D341Med (cell line): ENCODE results near the gene ALKBH7.
A peak's percentile ranks its signal among the peaks of the same experiment; 100 is the strongest.
"Not testable (repeated sequence)": the region's sequence is repeated elsewhere in the genome, so short reads cannot be mapped to it uniquely, and the experiment has no call there.

Experiments used
- DNase-seq: peaks from one replicate; pipeline ENCODE4 v3.0.0; 2012; ENCODE audit warnings: low spot score

ALKBH7 gene, protein sequence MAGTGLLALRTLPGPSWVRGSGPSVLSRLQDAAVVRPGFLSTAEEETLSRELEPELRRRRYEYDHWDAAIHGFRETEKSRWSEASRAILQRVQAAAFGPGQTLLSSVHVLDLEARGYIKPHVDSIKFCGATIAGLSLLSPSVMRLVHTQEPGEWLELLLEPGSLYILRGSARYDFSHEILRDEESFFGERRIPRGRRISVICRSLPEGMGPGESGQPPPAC

DNA sequence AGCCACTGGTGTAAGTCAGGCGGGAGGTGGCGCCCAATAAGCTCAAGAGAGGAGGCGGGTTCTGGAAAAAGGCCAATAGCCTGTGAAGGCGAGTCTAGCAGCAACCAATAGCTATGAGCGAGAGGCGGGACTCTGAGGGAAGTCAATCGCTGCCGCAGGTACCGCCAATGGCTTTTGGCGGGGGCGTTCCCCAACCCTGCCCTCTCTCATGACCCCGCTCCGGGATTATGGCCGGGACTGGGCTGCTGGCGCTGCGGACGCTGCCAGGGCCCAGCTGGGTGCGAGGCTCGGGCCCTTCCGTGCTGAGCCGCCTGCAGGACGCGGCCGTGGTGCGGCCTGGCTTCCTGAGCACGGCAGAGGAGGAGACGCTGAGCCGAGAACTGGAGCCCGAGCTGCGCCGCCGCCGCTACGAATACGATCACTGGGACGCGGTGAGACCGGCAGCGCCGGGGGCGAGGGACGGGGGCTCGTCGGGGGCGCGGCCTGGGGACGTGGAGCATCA is at the start of gene ALKBH7:
Gene ALKBH7 (plus strand): TSS at position 201 of the 502 bp plus-strand sequence. CDS start 27 bp downstream, at position 228.
- peak; percentile 92 for DNase-seq

DNA sequence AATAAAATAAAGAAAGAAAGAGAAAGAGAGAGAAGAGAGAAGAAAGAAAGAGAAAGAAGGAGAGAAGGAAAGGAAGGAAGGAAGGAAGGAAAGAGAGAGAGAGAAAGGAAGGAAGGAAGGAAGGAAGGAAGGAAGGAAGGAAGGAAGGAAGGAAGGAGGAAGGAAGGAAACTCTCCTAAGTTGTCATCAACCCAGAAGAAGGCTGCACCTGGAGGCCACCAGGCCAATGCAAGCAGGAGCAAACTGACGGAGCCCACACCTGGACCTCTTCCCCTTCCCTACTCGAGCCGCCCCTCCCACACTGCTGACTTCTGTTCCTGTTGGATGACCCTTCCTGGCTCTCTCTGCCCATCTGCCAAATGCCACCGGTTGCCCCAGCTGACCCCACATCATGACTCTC is 47.8 kb upstream of the ALKBH7 start:
- DNase-seq = no peak

DNA sequence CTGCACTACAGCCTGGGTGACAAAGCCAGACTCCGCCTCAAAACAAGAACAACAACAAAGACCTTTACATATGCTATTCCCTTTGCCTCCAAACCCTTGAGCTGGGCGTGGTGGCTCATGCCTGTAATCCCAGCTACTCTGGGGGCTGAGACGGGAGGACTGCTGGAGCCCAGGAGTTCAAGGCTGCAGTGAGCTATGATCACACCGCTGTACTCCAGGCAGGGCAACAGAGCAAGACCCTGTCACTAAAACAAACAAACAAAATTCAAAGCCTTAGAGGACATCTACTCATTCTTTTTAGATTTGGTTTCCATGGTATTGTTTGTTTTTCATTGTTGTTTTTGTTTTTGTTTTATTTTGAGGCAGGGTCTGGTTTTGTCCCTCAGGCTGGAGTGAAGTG is 47.0 kb upstream of the ALKBH7 start:
- DNase-seq = no peak

DNA sequence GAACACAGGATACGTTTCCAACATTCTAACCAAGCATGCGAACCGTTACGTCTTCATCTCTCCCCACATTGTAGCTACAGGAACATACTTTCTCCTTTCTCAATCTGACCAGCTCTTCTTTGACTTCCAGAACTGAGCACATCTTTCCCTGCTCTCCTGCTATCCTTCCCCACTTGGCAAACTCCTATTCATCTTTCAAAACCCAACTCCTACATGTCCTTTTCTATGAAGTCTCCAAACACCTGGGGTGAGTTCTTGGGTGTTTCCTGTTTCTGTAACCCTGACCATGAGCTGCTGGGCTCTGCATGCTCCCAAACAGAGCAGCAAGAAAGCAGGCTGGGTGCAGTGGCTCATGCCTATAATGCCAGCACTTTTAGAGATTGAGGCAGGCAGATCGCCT is 45.8 kb upstream of the ALKBH7 start:
- no peak for DNase-seq

DNA sequence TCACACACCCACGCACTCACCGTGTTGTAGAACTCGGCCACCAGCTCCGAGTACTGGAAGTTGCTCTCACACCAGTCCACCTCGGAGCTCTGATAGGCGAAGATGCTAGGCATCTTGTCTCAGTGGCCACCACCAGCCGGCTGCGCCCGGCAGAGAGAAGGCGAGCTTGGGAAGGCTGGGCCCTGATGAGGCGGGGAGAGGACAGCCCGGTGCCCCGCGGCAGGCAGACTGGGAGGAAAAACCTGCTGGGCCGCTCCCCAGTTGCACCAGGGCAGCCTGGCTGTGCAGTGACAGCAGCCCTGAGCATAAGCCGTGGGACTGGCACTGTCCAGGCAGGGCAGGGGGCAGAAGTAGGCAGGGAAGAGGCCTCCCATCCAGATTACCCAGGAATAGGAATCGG is 39.2 kb upstream of the ALKBH7 start, which contains the start of gene ACER1:
Gene ACER1 (minus strand): TSS at position 174 of the 400 bp plus-strand sequence. CDS start 61 bp downstream, at position 113.
- DNase-seq = no peak

DNA sequence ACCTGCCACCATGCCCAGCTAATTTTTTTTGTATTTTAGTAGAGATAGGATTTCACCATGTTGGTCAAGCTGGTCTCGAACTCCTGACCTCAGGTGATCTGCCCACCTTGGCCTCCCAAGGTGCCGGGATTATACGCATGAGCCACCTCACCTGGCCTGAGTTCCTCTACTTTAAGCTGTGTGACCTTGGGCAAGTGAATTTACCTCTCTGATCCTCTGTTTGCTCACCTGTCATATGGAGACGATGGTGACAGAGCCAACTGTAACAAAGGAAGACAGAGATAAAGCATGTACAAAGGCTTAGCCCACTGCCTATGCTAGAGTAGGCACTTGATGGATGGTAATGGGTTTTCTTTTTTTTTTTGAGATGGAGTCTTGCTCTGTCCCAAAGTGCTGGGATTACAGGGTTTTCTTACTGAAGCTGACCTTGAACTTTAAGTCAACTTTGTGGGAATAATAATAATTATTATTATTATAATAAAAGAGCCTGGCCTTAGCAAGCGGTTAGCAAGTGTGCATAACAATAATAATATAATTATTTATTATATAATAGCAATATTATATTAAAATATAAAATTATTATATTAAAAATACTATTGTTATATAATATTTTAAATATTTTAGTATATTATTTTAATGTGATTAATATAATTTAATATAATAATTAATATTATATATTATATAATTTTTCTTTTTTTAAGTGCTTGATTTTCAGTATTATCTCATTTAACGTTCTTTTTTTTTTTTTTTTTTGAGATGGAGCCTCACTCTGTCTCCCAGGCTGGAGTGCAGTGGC is 37.9 kb upstream of the ALKBH7 start:
- no peak for DNase-seq

DNA sequence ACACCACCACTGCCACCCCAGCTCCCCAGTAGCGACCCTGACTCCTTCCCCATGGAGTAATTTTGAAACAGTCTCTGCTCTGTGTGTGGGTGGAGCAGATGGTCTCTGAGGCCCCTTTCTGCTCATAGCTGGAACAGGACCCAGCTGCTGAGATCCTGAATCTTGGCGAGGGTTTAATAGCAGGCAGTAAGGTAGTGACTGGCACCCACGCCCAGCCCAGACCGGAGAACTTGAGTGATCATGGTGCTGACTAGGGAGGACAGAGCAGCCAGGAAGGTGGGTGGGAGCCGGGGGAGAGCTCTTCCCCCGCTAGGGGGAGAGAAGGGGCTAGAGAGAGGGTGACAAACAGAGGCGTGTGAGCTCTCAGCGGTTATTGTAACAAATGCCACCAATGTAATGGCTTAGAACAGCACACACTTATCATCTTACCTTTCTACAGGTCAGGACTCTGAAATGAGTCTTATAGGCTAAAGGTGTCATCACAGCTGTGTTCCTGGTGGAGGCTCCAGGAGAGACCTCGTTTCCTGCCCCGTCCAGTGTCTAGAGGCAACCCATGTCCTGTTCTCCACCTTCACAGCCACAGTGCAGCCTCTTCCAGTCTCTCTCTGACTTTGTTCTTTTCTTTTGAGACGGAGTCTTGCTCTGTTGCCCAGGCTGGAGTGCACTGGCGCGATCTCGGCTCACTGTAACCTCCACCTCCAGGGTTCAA is 31.9 kb upstream of the ALKBH7 start:
- no peak for DNase-seq

DNA sequence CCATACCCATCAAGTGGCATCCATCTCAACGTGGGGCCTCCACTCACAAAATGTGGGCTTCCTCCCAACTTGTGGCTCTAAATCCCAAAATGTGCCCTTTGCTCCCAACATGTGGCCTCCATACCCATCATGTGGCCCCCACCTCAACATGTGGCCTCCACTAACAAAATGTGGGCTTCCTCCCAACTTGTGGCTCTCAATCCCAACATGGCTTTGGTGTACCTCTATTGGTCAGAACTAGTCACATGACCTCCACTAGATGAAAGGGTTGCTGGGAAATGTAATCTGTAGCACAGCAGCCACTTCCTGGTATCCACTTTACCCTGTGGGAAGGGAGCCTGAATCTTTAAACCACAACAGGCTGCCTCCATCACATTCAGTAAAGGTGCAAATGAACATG is 29.1 kb upstream of the ALKBH7 start:
- no peak for DNase-seq

DNA sequence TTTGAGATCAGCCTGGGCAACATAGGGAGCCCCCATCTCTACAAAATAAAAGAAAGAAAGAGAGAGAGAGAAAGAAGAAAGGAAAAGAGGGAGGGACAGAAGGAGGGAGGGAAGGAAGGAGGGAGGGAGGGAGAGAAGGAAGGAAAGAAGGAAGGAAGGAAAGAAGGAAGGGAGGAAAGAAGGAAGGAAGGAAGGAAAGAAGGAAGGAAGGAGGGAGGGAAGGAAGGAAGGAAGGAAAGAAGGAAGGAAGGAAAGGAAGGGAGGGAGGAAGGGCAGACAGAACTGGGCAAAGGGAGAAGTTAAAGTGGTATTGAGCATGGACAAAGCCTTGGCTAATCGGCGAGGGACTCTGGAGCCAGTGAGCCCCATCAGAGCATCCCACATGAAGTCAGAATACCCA is 23.3 kb upstream of the ALKBH7 start:
- DNase-seq = not testable (repeated sequence)

DNA sequence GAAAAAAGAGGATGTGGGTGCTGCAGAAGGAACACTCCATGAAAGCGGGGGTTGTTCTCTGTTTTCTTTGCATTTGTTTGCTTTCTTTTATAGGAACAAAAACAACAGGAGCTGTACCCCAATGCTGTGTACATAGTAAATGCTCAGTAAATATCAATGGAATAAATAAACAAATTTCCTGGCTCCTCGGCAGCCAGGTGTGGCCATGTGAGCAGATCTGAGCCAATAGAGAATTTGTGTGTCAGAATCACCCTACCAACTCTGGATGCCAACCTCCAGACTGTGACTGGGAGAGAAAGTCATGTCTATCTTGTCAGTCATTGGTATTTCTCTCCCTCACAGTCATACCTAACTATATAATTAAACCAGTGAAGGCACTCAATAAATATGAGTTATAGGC is 21.9 kb upstream of the ALKBH7 start:
- no peak for DNase-seq

DNA sequence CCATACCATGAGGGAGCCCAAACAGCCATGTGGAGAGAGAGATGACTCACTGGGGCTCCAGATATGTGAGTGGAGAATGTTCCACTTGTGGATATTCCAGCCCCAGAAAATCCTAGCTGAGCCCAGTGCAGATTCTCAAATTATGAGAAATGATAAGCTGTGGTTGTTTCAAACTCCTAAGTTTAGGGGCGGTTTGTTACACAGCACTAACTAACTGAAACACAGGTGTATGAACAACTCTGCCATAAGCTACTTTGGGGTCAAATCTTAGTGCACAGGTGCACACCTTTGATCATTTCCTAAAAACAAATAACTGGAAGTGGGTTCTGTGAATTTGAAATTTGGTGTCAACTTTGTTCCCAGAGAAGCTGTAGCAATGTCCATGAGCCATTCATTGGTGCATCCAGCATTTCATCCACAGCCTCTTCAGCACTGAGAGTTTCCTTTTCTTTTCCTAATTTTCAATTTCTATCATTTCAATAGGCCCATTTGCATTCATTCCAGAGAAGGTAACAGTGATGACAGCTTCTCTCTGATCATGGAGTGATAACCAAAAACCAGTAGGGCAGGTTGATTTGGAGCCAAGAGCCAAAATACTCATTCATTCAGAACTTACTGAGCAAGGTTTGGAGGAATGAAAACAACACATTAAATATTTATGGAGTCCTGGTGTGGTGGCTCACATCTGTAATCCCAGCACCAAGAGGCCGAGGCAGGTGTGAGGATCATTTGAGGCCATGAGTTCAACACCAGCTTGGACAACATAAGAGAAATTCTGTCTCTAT is 20.0 kb upstream of the ALKBH7 start:
- DNase-seq = no peak

DNA sequence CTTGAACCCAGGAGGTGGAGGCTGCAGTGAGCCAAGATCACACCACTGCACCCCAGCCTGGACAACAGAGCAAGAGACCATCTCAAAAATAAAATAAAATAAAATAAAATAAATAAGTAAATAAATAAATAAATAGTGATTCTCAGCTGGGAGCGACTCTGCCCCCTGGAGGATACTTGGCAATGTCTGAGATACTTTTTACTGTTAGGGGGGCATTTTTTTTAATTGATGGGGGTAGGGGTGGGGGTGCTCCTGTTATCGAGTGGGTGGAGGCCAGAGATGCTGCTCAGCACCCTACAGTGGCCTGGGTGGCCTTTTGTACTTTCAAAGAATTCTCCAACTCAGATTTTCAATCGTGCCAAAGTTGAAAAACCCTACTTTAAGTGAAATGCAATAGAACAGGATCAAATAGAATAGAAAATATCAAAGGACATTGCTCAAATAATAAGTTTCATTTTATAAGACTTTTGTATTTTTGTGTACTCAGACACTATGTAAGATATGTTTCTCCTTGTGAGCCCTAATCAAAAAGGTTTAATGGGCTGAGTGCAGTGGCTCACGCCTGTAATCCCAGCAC is 18.4 kb upstream of the ALKBH7 start:
- DNase-seq = no peak

DNA sequence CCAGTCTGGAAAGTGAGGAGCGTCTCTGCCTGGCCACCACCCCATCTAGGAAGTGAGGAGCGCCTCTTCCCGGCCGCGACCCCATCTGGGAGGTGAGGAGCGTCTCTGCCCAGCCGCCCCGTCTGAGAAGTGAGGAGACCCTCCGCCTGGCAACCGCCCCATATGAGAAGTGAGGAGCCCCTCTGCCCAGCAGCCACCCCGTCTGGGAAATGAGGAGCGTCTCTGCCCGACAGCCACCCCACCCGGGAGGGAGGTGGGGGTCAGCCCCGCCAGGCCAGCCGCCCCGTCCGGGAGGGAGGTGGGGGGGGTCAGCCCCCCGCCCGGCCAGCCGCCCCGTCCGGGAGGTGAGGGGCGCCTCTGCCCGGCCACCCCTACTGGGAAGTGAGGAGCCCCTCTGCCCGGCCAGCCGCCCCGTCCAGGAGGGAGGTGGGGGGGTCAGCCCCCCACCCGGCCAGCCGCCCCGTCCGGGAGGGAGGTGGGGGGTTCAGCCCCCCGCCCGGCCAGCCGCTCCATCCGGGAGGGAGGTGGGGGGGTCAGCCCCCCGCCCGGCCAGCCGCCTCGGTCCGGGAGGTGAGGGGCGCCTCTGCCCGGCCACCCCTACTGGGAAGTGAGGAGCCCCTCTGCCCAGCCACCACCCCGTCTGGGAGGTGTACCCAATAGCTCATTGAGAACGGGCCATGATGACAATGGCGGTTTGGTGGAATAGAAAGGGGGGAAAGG is 17.1 kb upstream of the ALKBH7 start:
- not testable (repeated sequence) for DNase-seq

DNA sequence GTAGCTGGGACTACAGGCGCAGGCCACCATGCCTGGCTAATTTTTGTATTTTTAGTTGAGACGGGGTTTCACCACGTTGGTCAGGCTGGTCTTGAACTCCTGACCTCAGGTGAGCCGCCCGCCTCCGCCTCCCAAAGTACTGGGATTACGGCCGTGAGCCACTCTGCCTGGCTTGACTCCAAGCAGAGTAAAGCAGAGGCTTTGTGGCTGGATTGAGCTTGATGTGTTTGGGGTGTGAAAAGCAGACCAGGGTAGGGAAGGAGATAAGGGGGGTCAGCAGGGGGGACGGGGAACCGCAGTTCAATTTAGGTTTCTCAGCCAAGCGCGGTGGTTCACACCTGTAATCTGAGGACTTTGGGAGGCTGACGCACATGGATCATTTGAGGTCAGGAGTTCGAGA is 15.4 kb upstream of the ALKBH7 start:
- DNase-seq = no peak

DNA sequence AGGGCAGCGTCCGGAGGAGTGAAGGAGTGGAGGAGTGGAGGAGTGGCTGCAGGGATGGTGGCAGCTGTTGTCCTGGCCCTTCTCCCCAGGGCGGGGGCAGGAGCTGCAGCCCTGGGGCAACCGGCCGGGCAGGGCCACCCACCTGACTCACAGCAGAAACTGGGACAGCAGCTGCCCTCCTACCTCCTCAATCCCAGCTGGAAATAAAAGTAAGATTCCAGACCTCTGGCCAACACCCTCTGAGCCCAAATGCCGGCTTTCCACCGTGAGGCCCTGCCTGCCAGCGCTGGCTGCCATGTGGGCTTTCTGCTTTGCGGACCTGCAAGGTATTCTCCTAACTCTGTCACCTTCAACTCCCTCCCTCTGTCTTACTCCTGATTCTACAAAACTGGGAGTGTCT is 14.6 kb upstream of the ALKBH7 start:
- DNase-seq = no peak

DNA sequence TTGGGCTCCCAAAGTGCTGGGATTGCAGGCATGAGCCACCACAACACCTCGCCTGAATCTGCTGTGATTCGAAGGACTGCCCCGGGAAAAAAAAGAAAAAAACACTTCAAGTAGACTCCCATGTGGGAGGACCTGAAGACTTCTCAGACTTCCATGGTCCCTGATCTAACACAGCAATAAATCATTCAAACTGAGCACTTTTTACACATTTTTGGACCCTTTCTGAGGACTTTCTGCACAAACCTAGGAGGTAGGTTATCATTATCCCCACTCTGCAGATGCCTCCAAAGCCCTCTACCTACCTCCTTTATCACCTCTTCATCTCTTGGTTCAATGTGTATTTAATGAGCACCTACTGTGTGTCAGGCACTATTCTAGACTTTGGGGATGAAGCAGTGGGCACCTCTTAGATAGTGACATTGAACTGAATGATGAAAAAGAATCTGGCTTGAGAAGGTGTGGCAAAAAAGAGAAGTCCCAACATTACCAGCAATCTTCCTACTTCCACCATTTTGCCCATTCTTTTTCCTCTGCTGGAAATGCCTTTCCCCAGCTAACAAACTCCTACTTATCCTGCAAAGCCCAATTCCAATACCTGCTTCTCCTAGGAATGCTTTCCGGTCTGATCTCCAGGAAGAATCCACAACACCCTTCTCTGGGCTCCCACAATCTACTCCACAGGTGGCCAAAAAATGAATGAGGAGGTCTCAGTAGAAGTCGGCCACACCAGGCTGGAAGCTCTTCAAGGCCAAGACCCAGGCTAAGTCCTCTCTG is 12.8 kb upstream of the ALKBH7 start:
- no peak for DNase-seq

DNA sequence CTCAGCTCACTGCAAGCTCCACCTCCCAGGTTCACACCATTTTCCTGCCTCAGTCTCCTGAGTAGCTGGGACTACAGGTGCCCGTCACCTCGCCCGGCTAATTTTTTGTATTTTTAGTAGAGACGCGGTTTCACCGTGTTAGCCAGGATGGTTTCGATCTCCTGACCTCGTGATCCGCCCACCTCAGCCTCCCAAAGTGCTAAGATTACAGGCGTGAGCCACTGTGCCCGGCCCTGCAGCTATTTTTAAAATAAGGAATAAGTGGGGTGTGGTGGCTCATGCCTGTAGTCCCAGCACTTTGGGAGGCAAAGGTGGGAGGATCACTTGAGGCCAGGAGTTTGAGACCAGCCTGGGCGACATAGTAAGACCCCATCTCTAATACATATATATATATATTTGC is 12.1 kb upstream of the ALKBH7 start:
- not testable (repeated sequence) for DNase-seq

DNA sequence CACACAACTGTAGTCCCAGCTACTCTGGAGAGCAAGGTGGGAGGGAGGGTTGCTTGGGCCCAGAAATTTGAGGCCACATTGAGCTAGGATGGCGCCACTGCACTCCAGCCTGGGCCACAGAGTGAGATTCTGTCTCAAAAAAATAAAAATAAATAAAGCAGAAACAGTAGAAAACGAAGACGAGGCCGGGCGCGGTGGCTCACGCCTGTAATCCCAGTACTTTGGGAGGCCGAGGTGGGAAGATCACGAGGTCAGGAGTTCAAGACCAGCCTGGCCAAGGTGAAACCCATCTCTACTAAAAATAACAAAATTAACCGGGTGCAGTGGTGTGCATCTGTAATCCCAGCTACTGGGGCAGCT is 11.8 kb upstream of the ALKBH7 start:
- not testable (repeated sequence) for DNase-seq

DNA sequence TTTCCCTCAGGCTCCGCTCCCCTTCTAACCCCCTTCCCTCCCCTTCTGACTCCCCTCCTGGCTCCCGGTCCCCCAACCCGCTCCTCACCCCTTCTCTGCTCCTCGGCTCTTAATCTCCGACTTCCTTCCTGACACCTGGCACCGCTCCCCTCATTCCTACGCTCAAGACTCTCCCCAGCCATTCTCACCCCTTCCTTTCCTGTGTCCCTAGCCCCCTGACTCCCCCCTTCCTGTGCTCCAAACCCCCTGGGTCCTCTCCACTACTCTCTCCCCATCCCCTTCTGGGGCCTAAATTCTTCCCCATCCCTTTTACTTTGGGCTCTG is 10.6 kb upstream of the ALKBH7 start:
- DNase-seq = no peak

DNA sequence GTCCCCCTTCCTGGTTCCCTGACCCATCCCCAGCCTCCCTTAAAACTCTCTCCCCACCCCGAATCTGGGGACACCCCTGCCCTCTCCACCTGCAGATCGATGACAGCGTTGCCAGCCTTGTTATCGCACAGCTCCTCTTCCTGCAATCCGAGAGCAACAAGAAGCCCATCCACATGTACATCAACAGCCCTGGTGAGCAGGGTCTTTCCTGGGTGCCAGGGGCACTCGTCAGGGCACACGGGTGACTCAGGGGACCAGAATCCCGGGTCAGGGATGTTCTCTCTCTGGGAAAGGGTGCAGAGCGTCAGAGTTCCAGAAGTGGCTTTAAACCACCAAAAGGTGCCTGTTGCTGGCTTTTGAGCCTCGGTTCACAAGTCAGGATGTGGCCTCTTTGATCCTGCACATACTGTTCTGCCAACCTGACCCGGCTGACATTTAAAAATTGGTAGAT is 10.2 kb upstream of the ALKBH7 start:
- DNase-seq = no peak
